H9 (cell line): ENCODE results near the gene DOK6. TPM values are rescaled to one million over a fixed set of nuclear protein-coding genes. Genes with fewer than 3 reads are reported as not detected.
A peak's percentile ranks its signal among the peaks of the same experiment; 100 is the strongest.

ENCODE experiments used
- DNase-seq: peaks from one replicate; pipeline ENCODE4 v3.0.0-alpha.2; 2017
- H2AFZ ChIP-seq: one replicate; pipeline ENCODE4 v1.6.1; 2013; ENCODE audit warnings: mild to moderate bottlenecking, low read length, control low read depth, moderate library complexity
- H2AK5ac ChIP-seq: 2 replicates; pipeline ENCODE4 v1.6.1; 2013; ENCODE audit warnings: low read length, control low read depth, mixed read lengths; ENCODE audit not compliant: insufficient read length
- H2BK120ac ChIP-seq: one replicate; pipeline ENCODE4 v1.6.1; 2013; ENCODE audit warnings: low read depth, mild to moderate bottlenecking, low read length, control low read depth, inconsistent platforms; ENCODE audit not compliant: poor library complexity, severe bottlenecking
- H2BK12ac ChIP-seq: 2 replicates; pipeline ENCODE4 v1.6.1; 2013; ENCODE audit warnings: low read length, control low read depth, mixed read lengths, low read depth; ENCODE audit not compliant: insufficient read length
- H2BK15ac ChIP-seq: 2 replicates; pipeline ENCODE4 v1.6.1; 2013; ENCODE audit warnings: low read depth, low read length, control low read depth
- H2BK20ac ChIP-seq: one replicate; pipeline ENCODE4 v1.6.1; 2013; ENCODE audit warnings: low read depth, mild to moderate bottlenecking, low read length, control low read depth, inconsistent platforms; ENCODE audit not compliant: poor library complexity, severe bottlenecking
- H2BK5ac ChIP-seq: 2 replicates; pipeline ENCODE4 v1.6.1; 2013; ENCODE audit warnings: low read length, control low read depth, mixed read lengths; ENCODE audit not compliant: insufficient read length
- H3K14ac ChIP-seq: 2 replicates; pipeline ENCODE4 v1.6.1; 2013; ENCODE audit warnings: low read length, control low read depth; ENCODE audit not compliant: insufficient read depth
- H3K18ac ChIP-seq: 2 replicates; pipeline ENCODE4 v1.6.1; 2013; ENCODE audit warnings: low read depth, mild to moderate bottlenecking, mixed read lengths, low read length, control low read depth; ENCODE audit not compliant: insufficient read length
- H3K23ac ChIP-seq: 2 replicates; pipeline ENCODE4 v1.6.1; 2013; ENCODE audit warnings: low read length, control low read depth, mixed read lengths, low read depth; ENCODE audit not compliant: insufficient read length
- H3K23me2 ChIP-seq: 2 replicates; pipeline ENCODE4 v1.6.1; 2013; ENCODE audit warnings: low read depth, mild to moderate bottlenecking, mixed read lengths, low read length, control low read depth; ENCODE audit not compliant: insufficient read length, poor library complexity, severe bottlenecking
- H3K27ac ChIP-seq: 2 replicates; pipeline ENCODE4 v1.5.1; 2013; ENCODE audit warnings: low read length, control low read depth, mixed read lengths, low read depth; ENCODE audit not compliant: insufficient read length
- H3K27me3 ChIP-seq: 2 replicates; pipeline ENCODE4 v1.6.1; 2013; ENCODE audit warnings: low read length, control low read depth, inconsistent platforms; ENCODE audit not compliant: insufficient read depth
- H3K4ac ChIP-seq: 2 replicates; pipeline ENCODE4 v1.6.1; 2013; ENCODE audit warnings: low read depth, mild to moderate bottlenecking, control low read depth, inconsistent platforms, low read length, moderate library complexity
- H3K4me1 ChIP-seq: 2 replicates; pipeline ENCODE4 v1.6.1; 2013; ENCODE audit warnings: low read length, control low read depth, inconsistent platforms; ENCODE audit not compliant: insufficient read depth
- H3K4me2 ChIP-seq: 2 replicates; pipeline ENCODE4 v1.6.1; 2013; ENCODE audit warnings: low read length, control low read depth, mixed read lengths; ENCODE audit not compliant: insufficient read length, insufficient read depth
- H3K56ac ChIP-seq: 2 replicates; pipeline ENCODE4 v1.6.1; 2013; ENCODE audit warnings: low read depth, mild to moderate bottlenecking, mixed read lengths, low read length, control low read depth; ENCODE audit not compliant: insufficient read length
- H3K79me1 ChIP-seq: 2 replicates; pipeline ENCODE4 v1.6.1; 2013; ENCODE audit warnings: low read depth, mild to moderate bottlenecking, moderate library complexity, low read length, control low read depth, inconsistent platforms; ENCODE audit not compliant: insufficient read depth, poor library complexity, severe bottlenecking
- H3K79me2 ChIP-seq: 2 replicates; pipeline ENCODE4 v1.6.1; 2013; ENCODE audit warnings: low read length, control low read depth, inconsistent platforms; ENCODE audit not compliant: insufficient read depth
- H3K9ac ChIP-seq: 2 replicates; pipeline ENCODE4 v1.6.1; 2013; ENCODE audit warnings: low read length, control low read depth, mixed read lengths; ENCODE audit not compliant: insufficient read length; ENCODE audit errors: extremely low read depth
- H3K9me3 ChIP-seq: one replicate; pipeline ENCODE4 v1.6.1; 2013; ENCODE audit warnings: low read depth, low read length, inconsistent platforms; ENCODE audit not compliant: control insufficient read depth
- H3T11ph ChIP-seq: one replicate; pipeline ENCODE4 v1.6.1; 2013; ENCODE audit warnings: mild to moderate bottlenecking, low read length, control low read depth, inconsistent platforms
- H4K20me1 ChIP-seq: one replicate; pipeline ENCODE4 v1.6.1; 2013; ENCODE audit not compliant: control insufficient read depth, insufficient read length, insufficient read depth
- H4K5ac ChIP-seq: 2 replicates; pipeline ENCODE4 v1.6.1; 2013; ENCODE audit warnings: low read depth, mild to moderate bottlenecking, mixed read lengths, low read length, control low read depth; ENCODE audit not compliant: insufficient read length
- H4K8ac ChIP-seq: replicated peaks from 2 replicates; pipeline ENCODE4 v1.6.1; 2013; ENCODE audit warnings: low read length, control low read depth, mixed read lengths, low read depth; ENCODE audit not compliant: insufficient read length
- H4K91ac ChIP-seq: 2 replicates; pipeline ENCODE4 v1.6.1; 2013; ENCODE audit warnings: low read depth, mild to moderate bottlenecking, moderate library complexity, mixed read lengths, low read length, control low read depth; ENCODE audit not compliant: insufficient read length
- H3K27ac Mint-ChIP-seq, 3 experiments: 2 replicates in 2 of 3; 3 replicates in 1 of 3; pipeline ENCODE4 v1.8.0; 2020 to 2021; ENCODE audit warnings: mixed read lengths in 3 of 3, mild to moderate bottlenecking in 1 of 3, moderate library complexity in 1 of 3
- H3K27me3 Mint-ChIP-seq: 2 replicates; pipeline ENCODE4 v1.8.0; 2021; ENCODE audit warnings: low read depth, mild to moderate bottlenecking, moderate library complexity, mixed read lengths
- H3K36me3 Mint-ChIP-seq, 3 experiments: 2 replicates in 2 of 3; 3 replicates in 1 of 3; pipeline ENCODE4 v1.8.0; 2020 to 2021; ENCODE audit warnings: low read depth in 3 of 3, mixed read lengths in 3 of 3; ENCODE audit not compliant: insufficient read depth in 1 of 3
- H3K4me1 Mint-ChIP-seq, 2 experiments: 2 replicates each; pipeline ENCODE4 v1.8.0; 2020; ENCODE audit warnings: mixed read lengths in 2 of 2
- H3K4me3 Mint-ChIP-seq, 2 experiments: 2 replicates in 1 of 2; 3 replicates in 1 of 2; pipeline ENCODE4 v1.8.0; 2020 to 2021; ENCODE audit warnings: mild to moderate bottlenecking in 2 of 2, mixed read lengths in 2 of 2, moderate library complexity in 1 of 2
- H3K9me3 Mint-ChIP-seq, 2 experiments: 2 replicates in 1 of 2; 3 replicates in 1 of 2; pipeline ENCODE4 v1.8.0; 2020; ENCODE audit warnings: mild to moderate bottlenecking in 2 of 2, mixed read lengths in 2 of 2, moderate library complexity in 1 of 2
- WGBS: extraction: QIAGEN DNeasy Blood & Tissue Kit; methylation state at CpG from one replicate; pipeline ENCODE4 v1.1.7; 2013; ENCODE audit warnings: missing lambda C conversion rate, low lambda C conversion rate, mixed read lengths; ENCODE audit not compliant: insufficient read length; ENCODE audit errors: extremely low coverage; 5-methylcytosine and 5-hydroxymethylcytosine counted together
- total RNA-seq: library from RNA; stranded (reverse); gene quantifications from 2 replicates; pipeline ENCODE4 v1.2.1, GENCODE V29; 2021
- TF ChIP-seq, protein P1 (sequence below): fragments of 200-600 bp; sonication (generic); conservative IDR thresholded peaks from 3 replicates; pipeline ENCODE4 v1.8.0; 2021; ENCODE audit warnings: antibody characterized with exemption, mild to moderate bottlenecking

The DOK6 gene
- total RNA-seq, 1 experiment from 2014 or later = 0.20 TPM

- Histone ChIP-seq H3K79me2 (no peaks in the 10 kb centered on the region), H2BK5ac (no peak overlapping the region), H3K14ac (no peak overlapping the region), H3K23ac (no peak overlapping the region), H3K27ac (no peak overlapping the region), H4K20me1 (no peaks in the 10 kb centered on the region), H3K79me1 (no peaks in the 10 kb centered on the region), H3K27me3 (no peaks in the 10 kb centered on the region), H3T11ph (no peak overlapping the region), H3K4me2 (no peak overlapping the region), H2AK5ac (no peak overlapping the region), H2BK120ac (no peak overlapping the region), H4K5ac (no peak overlapping the region), H3K56ac (no peak overlapping the region), H2BK12ac (no peak overlapping the region), H2AFZ (no peak overlapping the region), H4K8ac (no peak overlapping the region), H3K9me3 (no peaks in the 10 kb centered on the region), H3K9ac (no peak overlapping the region), H3K4me1 (no peaks in the 10 kb centered on the region; the same call in 1 of the 2 replicates), H2BK20ac (no peak overlapping the region), H3K23me2 (no peaks in the 10 kb centered on the region), H2BK15ac (no peak overlapping the region), H4K91ac (no peak overlapping the region), H3K18ac (peak overlapping the region; percentile 75), H3K4ac (no peak overlapping the region)
- Mint-ChIP-seq H3K4me3 (no peak overlapping the region; a peak in 1 of 5 replicates), H3K9me3 (no peaks in the 10 kb centered on the region; a peak in 1 of 5 replicates), H3K27me3 (no peaks in the 10 kb centered on the region), H3K4me1 (peaks cover 9 to 21% of the 10 kb centered on the region in 2 experiments), H3K27ac (peak overlapping the region in 1 of 3 experiments; percentile 59; a peak in 2 of 7 replicates), H3K36me3 (peaks cover 0 to 2% (median 0%) of the 10 kb centered on the region in 3 experiments; a peak in 2 of 7 replicates)
- no CpG with 5 or more reads among the region's 20 CpGs for WGBS
- TF ChIP-seq, protein P1, sequence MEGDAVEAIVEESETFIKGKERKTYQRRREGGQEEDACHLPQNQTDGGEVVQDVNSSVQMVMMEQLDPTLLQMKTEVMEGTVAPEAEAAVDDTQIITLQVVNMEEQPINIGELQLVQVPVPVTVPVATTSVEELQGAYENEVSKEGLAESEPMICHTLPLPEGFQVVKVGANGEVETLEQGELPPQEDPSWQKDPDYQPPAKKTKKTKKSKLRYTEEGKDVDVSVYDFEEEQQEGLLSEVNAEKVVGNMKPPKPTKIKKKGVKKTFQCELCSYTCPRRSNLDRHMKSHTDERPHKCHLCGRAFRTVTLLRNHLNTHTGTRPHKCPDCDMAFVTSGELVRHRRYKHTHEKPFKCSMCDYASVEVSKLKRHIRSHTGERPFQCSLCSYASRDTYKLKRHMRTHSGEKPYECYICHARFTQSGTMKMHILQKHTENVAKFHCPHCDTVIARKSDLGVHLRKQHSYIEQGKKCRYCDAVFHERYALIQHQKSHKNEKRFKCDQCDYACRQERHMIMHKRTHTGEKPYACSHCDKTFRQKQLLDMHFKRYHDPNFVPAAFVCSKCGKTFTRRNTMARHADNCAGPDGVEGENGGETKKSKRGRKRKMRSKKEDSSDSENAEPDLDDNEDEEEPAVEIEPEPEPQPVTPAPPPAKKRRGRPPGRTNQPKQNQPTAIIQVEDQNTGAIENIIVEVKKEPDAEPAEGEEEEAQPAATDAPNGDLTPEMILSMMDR = no peak
- no peak for DNase-seq
Measured at GRCh38 chr18:69885841-69886531, 485.3 kb downstream of the DOK6 start.
